A172 (cell line): ENCODE data around the gene NPAS1. TPM values are rescaled to one million over a fixed set of nuclear protein-coding genes. Genes with fewer than 3 reads are reported as not detected.
"Not testable (repeated sequence)": the region's sequence is repeated elsewhere in the genome, so short reads cannot be mapped to it uniquely, and the experiment has no call there.

Experiments used
- DNase-seq: peaks from one replicate; pipeline ENCODE4 v3.0.0-alpha.2; 2015; ENCODE audit warnings: low spot score
- total RNA-seq: library from RNA; depleted of rRNA; stranded (reverse); fragments of >200 nt; shearing (Covaris generic); gene quantifications from 2 replicates; pipeline ENCODE4 v1.2.3, GENCODE V29; 2014

The NPAS1 gene
- total RNA-seq, 1 experiment from 2014 or later, result 0.22 TPM

GRCh38 chr19:47045867-47046470, 26.3 kb downstream of the NPAS1 start:
- DNase-seq, result no peak

GRCh38 chr19:47047272-47047762, 27.7 kb downstream of the NPAS1 start:
- DNase-seq, result no peak

GRCh38 chr19:47047763-47048405, 28.2 kb downstream of the NPAS1 start:
- peak; percentile 84 for DNase-seq

GRCh38 chr19:47049307-47049700, 29.7 kb downstream of the NPAS1 start:
- DNase-seq, result peak; percentile 52

- DNase-seq, result not testable (repeated sequence)
Observed at GRCh38 chr19:47050562-47050961, 30.9 kb downstream of the NPAS1 start.

- no peak for DNase-seq
Observed at GRCh38 chr19:47056411-47056810, 36.8 kb downstream of the NPAS1 start.

- no peak for DNase-seq
Observed at GRCh38 chr19:47057328-47057727, 37.7 kb downstream of the NPAS1 start.

GRCh38 chr19:47058621-47059022, 39.0 kb downstream of the NPAS1 start:
- no peak for DNase-seq

- DNase-seq, result no peak
Observed at GRCh38 chr19:47063874-47064273, 44.2 kb downstream of the NPAS1 start.

- DNase-seq, result no peak
Observed at GRCh38 chr19:47065242-47065641, 45.6 kb downstream of the NPAS1 start.

- no peak for DNase-seq
Observed at GRCh38 chr19:47066376-47067214, 47.0 kb downstream of the NPAS1 start.

- no peak for DNase-seq
Observed at GRCh38 chr19:47067215-47067847, 47.7 kb downstream of the NPAS1 start.

- DNase-seq, result no peak
Observed at GRCh38 chr19:47068246-47068645, 48.6 kb downstream of the NPAS1 start.

GRCh38 chr19:47068876-47069406, 49.3 kb downstream of the NPAS1 start:
- no peak for DNase-seq

- no peak for DNase-seq
Observed at GRCh38 chr19:47069795-47070194, 50.2 kb downstream of the NPAS1 start.

- no peak for DNase-seq
Observed at GRCh38 chr19:47070756-47071155, 51.1 kb downstream of the NPAS1 start.

- no peak for DNase-seq
Observed at GRCh38 chr19:47071731-47072130, 52.1 kb downstream of the NPAS1 start.

- DNase-seq, result no peak
Observed at GRCh38 chr19:47072323-47072722, 52.7 kb downstream of the NPAS1 start.

- DNase-seq, result no peak
Observed at GRCh38 chr19:47073574-47073973, 53.9 kb downstream of the NPAS1 start.

GRCh38 chr19:47074621-47075020, 55.0 kb downstream of the NPAS1 start:
- no peak for DNase-seq

GRCh38 chr19:47075179-47075810, 55.7 kb downstream of the NPAS1 start:
- DNase-seq, result no peak
